ENCODE measurements around the gene NCF2.

Gene NCF2

DNA sequence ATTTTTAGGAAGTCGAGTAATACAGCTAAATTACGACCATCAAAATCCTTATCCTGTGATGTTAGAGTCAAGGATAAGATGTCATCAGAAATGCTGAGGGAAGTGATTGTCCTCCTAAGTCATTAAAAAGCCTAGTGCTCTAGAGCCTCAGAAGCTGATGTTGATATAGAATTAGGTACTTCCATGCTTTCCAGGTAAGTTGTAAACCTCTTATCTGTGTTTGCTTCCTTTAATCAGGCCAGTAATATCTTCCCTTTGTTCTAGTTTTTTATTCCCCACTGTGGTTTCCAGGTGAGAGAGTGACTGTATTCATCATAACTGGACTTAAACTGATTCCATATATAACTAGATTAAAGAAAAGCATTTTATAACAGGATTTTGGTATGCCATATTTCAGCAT is 73.5 kb downstream of the NCF2 start:
- Histone ChIP-seq H3K27ac (ENCODE audit: low read depth, low read length) (no peak overlapping the region), H3K4me2 (ENCODE audit: low read depth, low read length, poor library complexity, severe bottlenecking) (no peak overlapping the region), H4K20me1 (ENCODE audit: low read depth, low read length) (0 out of 2 replicates have a peak, but pooled peaks cover 6% of the 10 kb centered on the region), H3K79me2 (ENCODE audit: insufficient read depth, low read length) (peaks cover 5% of the 10 kb centered on the region), H3F3A (ENCODE audit: insufficient read depth) (no peaks in the 10 kb centered on the region), H2AFZ (ENCODE audit: low read depth, low read length, severe bottlenecking) (no peak overlapping the region), H3K9me3 (ENCODE audit: insufficient read depth, low read length) (no peaks in the 10 kb centered on the region), H3K4me3 (ENCODE audit: insufficient read depth, low read length, poor library complexity, severe bottlenecking) (no peak overlapping the region), H3K9me2 (replicated peaks; ENCODE audit: insufficient read depth, low read length) (no peaks in the 10 kb centered on the region), H3K27me3 (ENCODE audit: low read length) (no peaks in the 10 kb centered on the region), H3K9ac (ENCODE audit: low read length) (no peak overlapping the region), H3K36me3 (ENCODE audit: low read length) (peaks cover 22% of the 10 kb centered on the region; the same call in 1 of the 2 replicates)
- no peak for TF ChIP-seq CTCF (IDR thresholded peaks at IDR 0.05; ENCODE audit: insufficient read depth, low read length, poor library complexity, severe bottlenecking)
- no peak for TF ChIP-seq EZH2phosphoT487 (conservative IDR thresholded peaks at IDR 0.05; ENCODE audit: low read length)

- Histone ChIP-seq H3K79me2 (ENCODE audit: insufficient read depth, low read length) (peaks cover 16% of the 10 kb centered on the region), H3K4me2 (ENCODE audit: low read depth, low read length, poor library complexity, severe bottlenecking) (no peak overlapping the region), H3K4me3 (ENCODE audit: insufficient read depth, low read length, poor library complexity, severe bottlenecking) (no peak overlapping the region), H3K36me3 (ENCODE audit: low read length) (peaks cover 19% of the 10 kb centered on the region; the same call in 1 of the 2 replicates), H3K9ac (ENCODE audit: low read length) (no peak overlapping the region), H3F3A (ENCODE audit: insufficient read depth) (no peaks in the 10 kb centered on the region), H3K27me3 (ENCODE audit: low read length) (no peaks in the 10 kb centered on the region), H3K9me2 (replicated peaks; ENCODE audit: insufficient read depth, low read length) (no peaks in the 10 kb centered on the region), H3K27ac (ENCODE audit: low read depth, low read length) (no peak overlapping the region), H2AFZ (ENCODE audit: low read depth, low read length, severe bottlenecking) (no peak overlapping the region), H4K20me1 (ENCODE audit: low read depth, low read length) (0 out of 2 replicates have a peak, but pooled peaks cover 6% of the 10 kb centered on the region), H3K9me3 (ENCODE audit: insufficient read depth, low read length) (no peaks in the 10 kb centered on the region)
- TF ChIP-seq EZH2phosphoT487 (conservative IDR thresholded peaks at IDR 0.05; ENCODE audit: low read length): no peak
Measured at GRCh38 chr1:183515002-183515689, 75.1 kb downstream of the NCF2 start.

- H3F3A ChIP-seq (ENCODE audit: insufficient read depth): no peaks in the 10 kb centered on the region
- H3K79me2 ChIP-seq (ENCODE audit: insufficient read depth, low read length): peaks cover 25% of the 10 kb centered on the region
- H3K9me2 ChIP-seq (replicated peaks; ENCODE audit: insufficient read depth, low read length): no peaks in the 10 kb centered on the region
- no peak overlapping the region for H3K4me2 ChIP-seq (ENCODE audit: low read depth, low read length, poor library complexity, severe bottlenecking)
- no peaks in the 10 kb centered on the region for H3K9me3 ChIP-seq (ENCODE audit: insufficient read depth, low read length)
- no peak overlapping the region for H2AFZ ChIP-seq (ENCODE audit: low read depth, low read length, severe bottlenecking)
- no peak overlapping the region for H3K4me3 ChIP-seq (ENCODE audit: insufficient read depth, low read length, poor library complexity, severe bottlenecking)
- no peak overlapping the region for H3K9ac ChIP-seq (ENCODE audit: low read length)
- H3K27me3 ChIP-seq (ENCODE audit: low read length): no peaks in the 10 kb centered on the region
- peaks cover 10% of the 10 kb centered on the region; the same call in 1 of the 2 replicates for H3K36me3 ChIP-seq (ENCODE audit: low read length)
- 0 out of 2 replicates have a peak, but pooled peaks cover 15% of the 10 kb centered on the region for H4K20me1 ChIP-seq (ENCODE audit: low read depth, low read length)
- TF ChIP-seq EZH2phosphoT487 (conservative IDR thresholded peaks at IDR 0.05; ENCODE audit: low read length) (no peak), CTCF (IDR thresholded peaks at IDR 0.05; ENCODE audit: insufficient read depth, low read length, poor library complexity, severe bottlenecking) (no peak)
- no peak overlapping the region for H3K27ac ChIP-seq (ENCODE audit: low read depth, low read length)
Measured at GRCh38 chr1:183514235-183514634, 76.0 kb downstream of the NCF2 start.

DNA sequence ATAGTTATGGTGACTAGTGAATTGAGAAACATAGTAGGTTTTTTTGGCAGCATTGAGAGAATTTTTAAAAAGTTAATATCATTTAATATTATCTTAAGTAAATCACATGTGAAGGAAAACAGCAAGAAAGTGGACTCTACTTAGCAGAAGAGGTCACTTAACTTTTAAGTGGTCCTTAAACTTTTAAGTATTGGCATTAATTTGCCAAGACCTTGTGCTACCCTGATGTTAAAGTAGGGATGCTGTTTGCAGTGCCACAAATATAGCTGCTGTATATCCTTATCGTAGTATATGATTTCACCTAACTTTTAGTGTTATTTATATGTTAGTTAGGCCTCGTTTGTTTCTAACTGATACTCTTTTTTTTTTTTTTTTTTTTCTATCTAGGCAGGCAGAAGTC is 77.8 kb downstream of the NCF2 start:
- Histone ChIP-seq H3K79me2 (ENCODE audit: insufficient read depth, low read length) (peaks cover 40% of the 10 kb centered on the region), H3K27ac (ENCODE audit: low read depth, low read length) (no peak overlapping the region)

More for the DNA sequence above, 77.8 kb downstream of the NCF2 start:
- no peak for TF ChIP-seq EZH2phosphoT487 (conservative IDR thresholded peaks at IDR 0.05; ENCODE audit: low read length)
- no peak for TF ChIP-seq CTCF (IDR thresholded peaks at IDR 0.05; ENCODE audit: insufficient read depth, low read length, poor library complexity, severe bottlenecking)
- Histone ChIP-seq H3F3A (ENCODE audit: insufficient read depth) (no peaks in the 10 kb centered on the region), H3K36me3 (ENCODE audit: low read length) (peaks cover 12% of the 10 kb centered on the region; the same call in 1 of the 2 replicates), H3K27me3 (ENCODE audit: low read length) (no peaks in the 10 kb centered on the region), H3K9me3 (ENCODE audit: insufficient read depth, low read length) (no peaks in the 10 kb centered on the region), H3K9me2 (replicated peaks; ENCODE audit: insufficient read depth, low read length) (no peaks in the 10 kb centered on the region), H3K9ac (ENCODE audit: low read length) (no peak overlapping the region), H3K4me2 (ENCODE audit: low read depth, low read length, poor library complexity, severe bottlenecking) (no peak overlapping the region), H2AFZ (ENCODE audit: low read depth, low read length, severe bottlenecking) (no peak overlapping the region), H3K4me3 (ENCODE audit: insufficient read depth, low read length, poor library complexity, severe bottlenecking) (no peak overlapping the region), H4K20me1 (ENCODE audit: low read depth, low read length) (peaks cover 18% of the 10 kb centered on the region; the same call in 1 of the 2 replicates)

Measured in SU-DHL-6 (cell line).